Uterus (tissue), 4 donors: ENCODE measurements around the gene PIGP. TPM values are rescaled to one million over a fixed set of nuclear protein-coding genes. Genes with fewer than 3 reads are reported as not detected.

ENCODE experiments used
- DNase-seq, 2 donors: peaks; one replicate each; pipeline ENCODE4 v3.0.0-alpha.2; 2019 to 2020
- H3K27ac ChIP-seq, 2 donors: fragments of 200-600 bp; sonication (generic); 1 replicate in 1 of 2; 2 replicates in 1 of 2; pipeline ENCODE4 v1.5.1; 2016 to 2018
- H3K27me3 ChIP-seq, 2 donors: fragments of 200-600 bp; sonication (generic); one replicate each; pipeline ENCODE4 v1.5.1; 2018 to 2019; ENCODE audit warnings: control low read depth in 1 of 2
- H3K36me3 ChIP-seq, 2 donors: fragments of 200-600 bp; sonication (generic); one replicate each; pipeline ENCODE4 v1.5.1; 2019; ENCODE audit warnings: control low read depth in 1 of 2
- H3K4me1 ChIP-seq, 2 donors: fragments of 200-600 bp; sonication (generic); one replicate each; pipeline ENCODE4 v1.5.1; 2018 to 2019; ENCODE audit warnings: control low read depth in 1 of 2
- H3K4me3 ChIP-seq, 2 donors: fragments of 200-600 bp; sonication (generic); 1 replicate in 1 of 2; 2 replicates in 1 of 2; pipeline ENCODE4 v1.5.1; 2018 to 2019; ENCODE audit warnings: mild to moderate bottlenecking in 1 of 2
- H3K9me3 ChIP-seq, 2 donors: fragments of 200-600 bp; sonication (generic); one replicate each; pipeline ENCODE4 v1.5.1; 2019; ENCODE audit warnings: control low read depth in 1 of 2
- POLR2A ChIP-seq, 2 donors: fragments of 450-650 bp; IDR thresholded peaks; one replicate each; pipeline ENCODE4 v1.6.1; 2016; ENCODE audit warnings: antibody characterized with exemption in 2 of 2, mild to moderate bottlenecking in 1 of 2, moderate library complexity in 1 of 2
- intact Hi-C: fragments of 100-400 bp; cut with DNase I; formaldehyde crosslinking; loops from one replicate; pipeline ENCODE4 v1.15.1; 2023; ENCODE audit warnings: low total_unique reads
- small RNA-seq: library from RNA; depleted of rRNA; stranded (forward); fragments of <200 nt; gene quantifications from one replicate; pipeline ENCODE3, GENCODE V24; 2016
- total RNA-seq, 4 donors: library from RNA; depleted of rRNA in 3 of 4; stranded (reverse); fragments of >200 nt in 3 of 4; gene quantifications; one replicate each; pipeline versions ENCODE4 v1.1.0 to v1.2.4, GENCODE V29; 2014 to 2023
- TF ChIP-seq, protein P1 (sequence below), 4 experiments: fragments of 200-600 bp in 2 of 4; fragments of 450-650 bp in 2 of 4; sonication (generic) in 2 of 4; IDR thresholded peaks; one replicate each; pipeline ENCODE4 v1.5.1; 2016 to 2019; ENCODE audit warnings: antibody characterized with exemption in 4 of 4, mild to moderate bottlenecking in 2 of 4, moderate library complexity in 1 of 4
- donor health status: DM: yes; HTN: yes; CAD: no.

Gene PIGP
- total RNA-seq, 4 donors from 2014 or later: 1.8 to 20.1 (median 9.3) TPM

DNA sequence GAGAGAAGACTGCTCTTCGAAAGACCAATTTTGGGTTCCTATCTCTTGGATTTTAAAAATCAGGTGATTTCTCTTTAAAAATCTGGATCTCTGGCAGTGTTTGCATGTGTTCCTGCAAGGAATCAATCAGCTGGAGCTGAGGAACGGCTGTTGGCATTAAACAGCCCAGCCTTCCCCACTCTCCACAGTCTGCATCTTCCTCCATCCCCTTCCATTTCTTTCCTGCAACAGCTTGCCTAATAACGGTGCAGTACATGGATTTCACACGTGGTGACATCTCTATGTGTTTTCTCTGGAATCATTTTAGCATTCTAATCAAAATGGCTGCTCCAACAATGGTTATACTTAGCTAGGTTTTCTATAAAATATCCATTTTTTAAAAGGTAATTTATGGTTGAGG lies 46.4 kb downstream of the PIGP start:
- no peaks in the 10 kb centered on the region for H3K27me3 ChIP-seq
- no peak for DNase-seq
- H3K9me3 ChIP-seq: no peaks in the 10 kb centered on the region
- no peak overlapping the region for H3K27ac ChIP-seq
- H3K36me3 ChIP-seq: no peaks in the 10 kb centered on the region
- no peak overlapping the region for H3K4me3 ChIP-seq
- H3K4me1 ChIP-seq: no peaks in the 10 kb centered on the region
- intact Hi-C loops: no loop called here
- TF ChIP-seq POLR2A (IDR thresholded peaks at IDR 0.05): no peak
- TF ChIP-seq, protein P1, sequence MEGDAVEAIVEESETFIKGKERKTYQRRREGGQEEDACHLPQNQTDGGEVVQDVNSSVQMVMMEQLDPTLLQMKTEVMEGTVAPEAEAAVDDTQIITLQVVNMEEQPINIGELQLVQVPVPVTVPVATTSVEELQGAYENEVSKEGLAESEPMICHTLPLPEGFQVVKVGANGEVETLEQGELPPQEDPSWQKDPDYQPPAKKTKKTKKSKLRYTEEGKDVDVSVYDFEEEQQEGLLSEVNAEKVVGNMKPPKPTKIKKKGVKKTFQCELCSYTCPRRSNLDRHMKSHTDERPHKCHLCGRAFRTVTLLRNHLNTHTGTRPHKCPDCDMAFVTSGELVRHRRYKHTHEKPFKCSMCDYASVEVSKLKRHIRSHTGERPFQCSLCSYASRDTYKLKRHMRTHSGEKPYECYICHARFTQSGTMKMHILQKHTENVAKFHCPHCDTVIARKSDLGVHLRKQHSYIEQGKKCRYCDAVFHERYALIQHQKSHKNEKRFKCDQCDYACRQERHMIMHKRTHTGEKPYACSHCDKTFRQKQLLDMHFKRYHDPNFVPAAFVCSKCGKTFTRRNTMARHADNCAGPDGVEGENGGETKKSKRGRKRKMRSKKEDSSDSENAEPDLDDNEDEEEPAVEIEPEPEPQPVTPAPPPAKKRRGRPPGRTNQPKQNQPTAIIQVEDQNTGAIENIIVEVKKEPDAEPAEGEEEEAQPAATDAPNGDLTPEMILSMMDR (IDR thresholded peaks at IDR 0.05): no peak

DNA sequence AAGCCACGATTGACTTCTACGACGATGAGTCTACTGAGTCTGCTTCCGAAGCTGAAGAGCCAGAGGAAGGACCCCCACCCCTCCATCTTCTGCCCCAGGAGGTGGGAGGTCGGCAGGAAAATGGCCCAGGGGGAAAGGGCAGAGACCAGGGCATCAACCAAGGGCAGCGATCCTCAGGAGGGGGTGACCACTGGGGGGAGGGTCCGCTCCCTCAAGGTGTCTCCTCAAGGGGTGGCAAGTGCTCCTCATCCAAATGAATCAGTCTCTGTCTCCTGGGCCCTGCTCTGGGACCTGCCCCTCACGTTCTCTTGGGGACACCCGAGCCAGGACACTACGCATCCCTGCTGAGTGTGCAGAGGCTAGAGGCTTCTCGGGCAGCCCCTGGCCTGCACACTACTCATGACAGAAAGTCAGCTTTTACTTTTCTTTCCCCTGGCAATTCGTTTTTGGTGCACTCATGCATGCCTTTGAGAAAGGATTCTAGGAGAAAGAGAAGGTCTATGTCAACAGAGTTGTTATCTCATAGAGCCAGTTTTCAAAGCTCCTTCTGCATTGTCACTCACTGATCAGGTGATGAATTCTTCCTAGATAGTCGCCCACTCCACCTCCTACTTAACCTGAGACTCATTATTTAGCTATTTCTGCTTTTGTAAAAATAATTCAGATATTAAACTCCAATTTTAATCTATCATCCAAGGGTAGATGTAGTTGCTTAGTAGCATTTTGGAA lies 54.8 kb downstream of the PIGP start:
- no peak overlapping the region for H3K27ac ChIP-seq
- no peaks in the 10 kb centered on the region for H3K36me3 ChIP-seq
- TF ChIP-seq POLR2A (IDR thresholded peaks at IDR 0.05): no peak
- TF ChIP-seq, protein P1 (IDR thresholded peaks at IDR 0.05): no peak
- H3K27me3 ChIP-seq: no peaks in the 10 kb centered on the region
- no peaks in the 10 kb centered on the region for H3K9me3 ChIP-seq
- no peaks in the 10 kb centered on the region for H3K4me1 ChIP-seq
- no peak overlapping the region for H3K4me3 ChIP-seq
- no peak for DNase-seq
- intact Hi-C loops: no loop called here

Small RNA genes lying within 50 kb of the gene (small RNA-seq; reads per million reads assigned to genes)
- gene RNU6-696P: not detected

Other genes starting within 250 kb of the PIGP start
- 10 to 100 TPM in 2 of 4 donors, 1 to 10 TPM in 2; 3.8 to 31.4 (median 15.4) TPM for gene HLCS, start 106.4 kb downstream of the PIGP start, total RNA-seq
- gene RIPPLY3, start 66.4 kb downstream of the PIGP start, total RNA-seq: under 1 TPM in 1 of 4 donors, not detected in 3; 0.62 TPM
- 100 to 1,000 TPM; 104 to 522 (median 193) TPM for gene TTC3, start 183 bp upstream of the PIGP start, total RNA-seq
- 100 to 1,000 TPM in 1 of 4 donors, 10 to 100 TPM in 3; 44.8 to 179 (median 56.0) TPM for gene VPS26C, start 194.3 kb upstream of the PIGP start, total RNA-seq